ENCODE measurements around the gene C5orf63.

The C5orf63 gene

DNA sequence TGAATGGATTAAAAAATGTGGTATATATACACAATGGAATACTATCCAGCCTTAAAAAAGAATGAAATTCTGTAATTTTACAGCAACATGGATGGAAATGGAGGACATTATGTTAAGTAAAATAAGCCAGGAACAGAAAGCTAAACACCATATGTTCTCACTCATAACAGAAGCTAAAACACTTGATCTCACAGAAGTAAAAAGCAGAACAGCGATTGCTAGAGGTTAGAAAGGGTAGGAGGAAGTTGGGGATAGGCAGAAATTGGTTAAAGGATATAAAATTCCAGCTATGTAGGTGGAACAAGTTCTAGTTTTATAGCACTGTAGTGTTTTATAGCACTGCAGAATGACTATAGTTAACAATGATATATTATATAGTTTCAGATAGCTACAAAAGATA, 58.7 kb downstream of the C5orf63 start:
- Histone ChIP-seq H3K36me3 (ENCODE audit: insufficient read depth, low read length) (no peaks in the 10 kb centered on the region), H3K27me3 (ENCODE audit: insufficient read depth, low read length, poor library complexity, severe bottlenecking) (no peaks in the 10 kb centered on the region), H4K20me1 (ENCODE audit: insufficient read depth, low read length, poor library complexity, severe bottlenecking) (no peaks in the 10 kb centered on the region), H3K4me2 (ENCODE audit: low read depth, low read length, poor library complexity, severe bottlenecking) (no peak overlapping the region), H3K4me1 (ENCODE audit: insufficient read depth, low read length, poor library complexity, severe bottlenecking) (peaks cover 36% of the 10 kb centered on the region), H3K9me3 (ENCODE audit: insufficient read depth, low read depth, low read length) (no peaks in the 10 kb centered on the region), H2AFZ (ENCODE audit: low read length) (no peak overlapping the region), H3K9ac (ENCODE audit: low read depth, low read length, poor library complexity, severe bottlenecking) (no peak overlapping the region), H3F3A (ENCODE audit: low read depth) (no peaks in the 10 kb centered on the region), H3K4me3 (ENCODE audit: low read length, poor library complexity, severe bottlenecking) (no peak overlapping the region), H3K9me2 (replicated peaks; ENCODE audit: low read depth, low read length) (no peaks in the 10 kb centered on the region), H3K79me2 (ENCODE audit: insufficient read depth, low read length) (0 out of 2 replicates have a peak, but pooled peaks cover 7% of the 10 kb centered on the region)
- TF ChIP-seq EZH2phosphoT487 (IDR thresholded peaks at IDR 0.05; ENCODE audit: borderline replicate concordance) (no peak), CTCF (conservative IDR thresholded peaks at IDR 0.05; ENCODE audit: low read length) (no peak)

GRCh38 chr5:127013407-127013806, 59.9 kb downstream of the C5orf63 start:
- no peaks in the 10 kb centered on the region for H3K9me2 ChIP-seq (replicated peaks; ENCODE audit: low read depth, low read length)
- no peaks in the 10 kb centered on the region for H3K36me3 ChIP-seq (ENCODE audit: insufficient read depth, low read length)
- no peak overlapping the region for H2AFZ ChIP-seq (ENCODE audit: low read length)
- H3K27me3 ChIP-seq (ENCODE audit: insufficient read depth, low read length, poor library complexity, severe bottlenecking) = no peaks in the 10 kb centered on the region
- H3K4me2 ChIP-seq (ENCODE audit: low read depth, low read length, poor library complexity, severe bottlenecking) = no peak overlapping the region
- H3K79me2 ChIP-seq (ENCODE audit: insufficient read depth, low read length) = 0 out of 2 replicates have a peak, but pooled peaks cover 7% of the 10 kb centered on the region
- H3K9me3 ChIP-seq (ENCODE audit: insufficient read depth, low read depth, low read length) = no peaks in the 10 kb centered on the region
- no peaks in the 10 kb centered on the region for H4K20me1 ChIP-seq (ENCODE audit: insufficient read depth, low read length, poor library complexity, severe bottlenecking)
- H3K9ac ChIP-seq (ENCODE audit: low read depth, low read length, poor library complexity, severe bottlenecking) = no peak overlapping the region
- peaks cover 36% of the 10 kb centered on the region for H3K4me1 ChIP-seq (ENCODE audit: insufficient read depth, low read length, poor library complexity, severe bottlenecking)
- no peaks in the 10 kb centered on the region for H3F3A ChIP-seq (ENCODE audit: low read depth)
- no peak overlapping the region for H3K4me3 ChIP-seq (ENCODE audit: low read length, poor library complexity, severe bottlenecking)
- no peak for TF ChIP-seq EZH2phosphoT487 (IDR thresholded peaks at IDR 0.05; ENCODE audit: borderline replicate concordance)
- no peak for TF ChIP-seq CTCF (conservative IDR thresholded peaks at IDR 0.05; ENCODE audit: low read length)

DNA sequence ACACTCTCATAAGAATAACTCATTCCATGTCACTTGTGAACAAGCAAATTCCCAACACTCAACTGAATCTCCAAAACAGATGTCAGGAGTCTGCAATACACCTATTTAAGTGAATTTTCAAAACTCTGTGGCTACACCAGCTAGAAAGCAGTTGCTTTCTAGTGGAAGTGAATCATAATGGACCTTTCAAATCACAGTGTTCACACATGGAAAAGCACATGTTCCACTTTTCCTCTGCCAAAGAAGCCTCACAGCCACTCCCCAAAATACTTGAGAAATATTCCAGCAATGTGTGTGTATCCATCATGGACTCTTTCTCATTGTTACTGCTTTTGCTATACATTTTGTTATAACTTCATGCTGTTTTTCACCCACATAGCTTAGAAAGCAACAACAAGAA, 60.4 kb downstream of the C5orf63 start:
- H2AFZ ChIP-seq (ENCODE audit: low read length) = no peak overlapping the region

More for the DNA sequence above, 60.4 kb downstream of the C5orf63 start:
- Histone ChIP-seq H3K36me3 (ENCODE audit: insufficient read depth, low read length) (no peaks in the 10 kb centered on the region), H3K79me2 (ENCODE audit: insufficient read depth, low read length) (0 out of 2 replicates have a peak, but pooled peaks cover 7% of the 10 kb centered on the region), H3K9ac (ENCODE audit: low read depth, low read length, poor library complexity, severe bottlenecking) (no peak overlapping the region), H3K4me3 (ENCODE audit: low read length, poor library complexity, severe bottlenecking) (no peak overlapping the region), H3K4me1 (ENCODE audit: insufficient read depth, low read length, poor library complexity, severe bottlenecking) (peaks cover 36% of the 10 kb centered on the region), H3K9me2 (replicated peaks; ENCODE audit: low read depth, low read length) (no peaks in the 10 kb centered on the region), H3F3A (ENCODE audit: low read depth) (no peaks in the 10 kb centered on the region), H4K20me1 (ENCODE audit: insufficient read depth, low read length, poor library complexity, severe bottlenecking) (no peaks in the 10 kb centered on the region), H3K27me3 (ENCODE audit: insufficient read depth, low read length, poor library complexity, severe bottlenecking) (no peaks in the 10 kb centered on the region), H3K4me2 (ENCODE audit: low read depth, low read length, poor library complexity, severe bottlenecking) (no peak overlapping the region), H3K9me3 (ENCODE audit: insufficient read depth, low read depth, low read length) (no peaks in the 10 kb centered on the region)
- TF ChIP-seq CTCF (conservative IDR thresholded peaks at IDR 0.05; ENCODE audit: low read length) (no peak), EZH2phosphoT487 (IDR thresholded peaks at IDR 0.05; ENCODE audit: borderline replicate concordance) (no peak)

Measured in Loucy (cell line).